ENCODE measurements around the gene FXYD4. TPM values are rescaled to one million over a fixed set of nuclear protein-coding genes. Genes with fewer than 3 reads are reported as not detected.

FXYD4 gene
- total RNA-seq, 1 donor from 2014 or later: not detected

- H3K4me3 ChIP-seq (ENCODE audit: low read depth, low read length): no peak overlapping the region
- TF ChIP-seq, protein P1, sequence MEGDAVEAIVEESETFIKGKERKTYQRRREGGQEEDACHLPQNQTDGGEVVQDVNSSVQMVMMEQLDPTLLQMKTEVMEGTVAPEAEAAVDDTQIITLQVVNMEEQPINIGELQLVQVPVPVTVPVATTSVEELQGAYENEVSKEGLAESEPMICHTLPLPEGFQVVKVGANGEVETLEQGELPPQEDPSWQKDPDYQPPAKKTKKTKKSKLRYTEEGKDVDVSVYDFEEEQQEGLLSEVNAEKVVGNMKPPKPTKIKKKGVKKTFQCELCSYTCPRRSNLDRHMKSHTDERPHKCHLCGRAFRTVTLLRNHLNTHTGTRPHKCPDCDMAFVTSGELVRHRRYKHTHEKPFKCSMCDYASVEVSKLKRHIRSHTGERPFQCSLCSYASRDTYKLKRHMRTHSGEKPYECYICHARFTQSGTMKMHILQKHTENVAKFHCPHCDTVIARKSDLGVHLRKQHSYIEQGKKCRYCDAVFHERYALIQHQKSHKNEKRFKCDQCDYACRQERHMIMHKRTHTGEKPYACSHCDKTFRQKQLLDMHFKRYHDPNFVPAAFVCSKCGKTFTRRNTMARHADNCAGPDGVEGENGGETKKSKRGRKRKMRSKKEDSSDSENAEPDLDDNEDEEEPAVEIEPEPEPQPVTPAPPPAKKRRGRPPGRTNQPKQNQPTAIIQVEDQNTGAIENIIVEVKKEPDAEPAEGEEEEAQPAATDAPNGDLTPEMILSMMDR (conservative IDR thresholded peaks at IDR 0.05; ENCODE audit: low read depth, low read length): no peak
- DNase-seq (ENCODE audit: low read depth): no peak
These were observed 6.4 kb upstream of the FXYD4 start for GRCh38 chr10:43365001-43365400.

DNA sequence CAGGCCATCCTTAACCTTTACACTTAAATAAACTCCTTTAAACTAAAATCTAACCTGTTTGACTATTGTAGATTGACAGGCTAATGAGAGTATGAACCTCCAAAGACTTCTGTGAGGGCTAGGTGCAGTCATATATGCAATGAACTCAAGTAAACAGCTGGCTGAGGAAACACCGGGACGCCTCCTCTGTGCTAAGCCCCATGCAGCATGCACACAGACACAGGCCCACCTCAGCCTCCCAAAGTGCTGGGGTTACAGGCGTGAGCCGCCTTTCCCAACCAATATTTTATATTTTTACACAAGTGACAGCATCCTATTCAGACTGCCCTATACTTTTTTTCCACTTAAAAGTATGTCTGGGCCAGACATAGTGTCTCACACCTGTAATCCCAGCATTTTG lies 1.5 kb upstream of the FXYD4 start:
- TF ChIP-seq, protein P1 (conservative IDR thresholded peaks at IDR 0.05; ENCODE audit: low read depth, low read length): no peak
- no peak overlapping the region for H3K4me3 ChIP-seq (ENCODE audit: low read depth, low read length)
- no peak for DNase-seq (ENCODE audit: low read depth)

DNA sequence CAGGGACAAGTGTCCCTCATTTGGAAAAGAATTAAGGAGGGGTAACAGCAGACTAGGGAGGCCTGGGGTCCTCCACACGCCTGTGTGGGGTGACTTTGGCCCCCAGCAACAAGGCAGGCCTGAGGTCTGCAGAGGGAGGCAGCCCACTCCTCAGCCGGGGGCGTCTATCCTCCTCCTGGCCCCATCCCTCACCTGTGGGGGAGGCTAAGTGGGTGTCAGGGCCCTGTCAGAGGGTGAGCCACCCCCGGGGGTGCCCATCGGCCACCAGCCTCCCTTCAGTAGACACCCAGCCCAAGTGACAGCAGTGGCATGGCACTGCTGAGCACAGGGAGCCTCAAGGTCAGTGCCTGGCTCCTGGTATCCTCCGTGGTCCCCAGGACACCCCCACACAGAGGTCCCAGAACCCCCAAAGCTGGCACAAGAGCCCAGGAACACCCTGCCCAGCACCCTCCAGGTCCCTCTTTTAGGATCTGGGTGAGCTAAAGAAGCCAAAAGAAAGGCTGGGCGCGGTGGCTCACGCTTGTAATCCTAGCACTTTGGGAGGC lies 693 bp upstream of the FXYD4 start:
- TF ChIP-seq, protein P1 (conservative IDR thresholded peaks at IDR 0.05; ENCODE audit: low read depth, low read length): no peak
- DNase-seq (ENCODE audit: low read depth): no peak
- no peak overlapping the region for H3K4me3 ChIP-seq (ENCODE audit: low read depth, low read length)

DNA sequence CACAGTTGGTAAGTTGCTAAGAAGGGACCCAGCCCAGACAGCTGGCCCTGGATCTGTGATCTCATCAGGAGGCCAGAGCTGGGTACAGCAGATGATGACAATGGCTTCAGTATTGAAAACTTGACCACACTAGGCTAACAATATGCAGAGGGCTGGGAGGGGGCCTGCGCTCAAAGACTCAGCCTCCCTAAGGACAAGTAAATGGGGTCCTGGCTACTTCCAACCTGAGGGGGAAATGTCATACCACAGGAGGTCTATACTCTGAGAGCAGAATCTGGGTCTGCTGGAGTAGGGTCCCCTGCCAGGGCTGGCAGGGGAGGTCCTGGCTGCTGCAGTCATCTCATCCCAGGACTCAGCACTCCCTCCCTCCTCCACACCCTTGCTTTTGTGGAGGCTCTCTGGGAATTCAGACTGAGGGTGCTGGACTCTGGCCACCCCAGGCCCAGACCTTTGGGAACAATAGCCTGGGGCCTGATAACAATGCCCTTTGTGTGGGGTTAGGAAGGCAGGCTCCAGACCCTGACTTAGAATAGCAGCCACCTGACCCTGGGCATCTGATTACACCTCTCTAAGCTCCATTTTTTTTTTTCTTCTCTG lies 1.4 kb downstream of the FXYD4 start:
- no peak for DNase-seq (ENCODE audit: low read depth)
- TF ChIP-seq, protein P1 (conservative IDR thresholded peaks at IDR 0.05; ENCODE audit: low read depth, low read length): no peak
- H3K4me3 ChIP-seq (ENCODE audit: low read depth, low read length): no peak overlapping the region

- no peak overlapping the region for H3K4me3 ChIP-seq (ENCODE audit: low read depth, low read length)
- DNase-seq (ENCODE audit: low read depth): no peak
- TF ChIP-seq, protein P1 (conservative IDR thresholded peaks at IDR 0.05; ENCODE audit: low read depth, low read length): no peak
These were observed 2.0 kb downstream of the FXYD4 start for GRCh38 chr10:43373461-43373860.

GRCh38 chr10:43374194-43374593 lies 2.8 kb downstream of the FXYD4 start:
- TF ChIP-seq, protein P1 (conservative IDR thresholded peaks at IDR 0.05; ENCODE audit: low read depth, low read length): no peak
- no peak overlapping the region for H3K4me3 ChIP-seq (ENCODE audit: low read depth, low read length)
- no peak for DNase-seq (ENCODE audit: low read depth)

Data from epithelial cell of proximal tubule (primary cell).